Activated CD8-positive, alpha-beta memory T cell treated with anti-CD3 and anti-CD28 coated beads, Interleukin-2, amount 10 ng/mL, durations not matched to agents 7 days and 5 days (primary cell): ENCODE data around the gene DNAAF1. TPM values are rescaled to one million over a fixed set of nuclear protein-coding genes. Genes with fewer than 3 reads are reported as not detected.
"Not testable (repeated sequence)": the region's sequence is repeated elsewhere in the genome, so short reads cannot be mapped to it uniquely, and the experiment has no call there.

ENCODE experiments used
- ATAC-seq: fragments of 150-1000 bp; cut with Tn5 transposase; one replicate; pipeline ENCODE4 v1.10.0; 2021; ENCODE audit warnings: moderate library complexity
- CTCF ChIA-PET: fragments of 350-600 bp; sonication (Branson Sonifier 250); formaldehyde crosslinking; loops from one replicate; lab custom pipeline; 2021; ENCODE audit warnings: antibody characterized with exemption; lab: Charles Lee
- DNase-seq: peaks from one replicate; pipeline ENCODE4 v3.0.0-alpha.2; 2020
- H3K27ac Mint-ChIP-seq: one replicate; pipeline ENCODE4 v1.8.0; 2021; ENCODE audit warnings: mild to moderate bottlenecking, mixed read lengths
- H3K27me3 Mint-ChIP-seq: one replicate; pipeline ENCODE4 v1.8.0; 2021; ENCODE audit warnings: mixed read lengths
- H3K36me3 Mint-ChIP-seq: one replicate; pipeline ENCODE4 v1.8.0; 2021; ENCODE audit warnings: mild to moderate bottlenecking, mixed read lengths
- H3K4me1 Mint-ChIP-seq: one replicate; pipeline ENCODE4 v1.8.0; 2021; ENCODE audit warnings: mixed read lengths
- H3K4me3 Mint-ChIP-seq: one replicate; pipeline ENCODE4 v1.8.0; 2021; ENCODE audit warnings: mild to moderate bottlenecking, moderate library complexity, mixed read lengths
- H3K9me3 Mint-ChIP-seq: one replicate; pipeline ENCODE4 v1.8.0; 2022; ENCODE audit warnings: low read depth, mixed read lengths
- total RNA-seq, 2 experiments: library from RNA; stranded (reverse); gene quantifications; one replicate each; pipeline ENCODE4 v1.2.3, GENCODE V29; 2021

The DNAAF1 gene
- total RNA-seq, 2 experiments from 2014 or later, result not detected

- DNase-seq, H3K36me3 Mint-ChIP-seq, ATAC-seq, H3K27me3 Mint-ChIP-seq, H3K27ac Mint-ChIP-seq, H3K4me3 Mint-ChIP-seq, H3K9me3 Mint-ChIP-seq: not testable (repeated sequence)
- peaks cover 19% of the 10 kb centered on the region for H3K4me1 Mint-ChIP-seq
- CTCF ChIA-PET, result interaction anchor here (1.9 to 2.2 kb wide), 2 partner anchors 12 to 75 kb away, joined by 7 read pairs; partner anchors contain the start of gene TAF1C
Observed at GRCh38 chr16:84111949-84112348, 33.2 kb upstream of the DNAAF1 start.

- peak; percentile 72 for DNase-seq
- peak; percentile 56 for ATAC-seq
- no peaks in the 10 kb centered on the region for H3K27me3 Mint-ChIP-seq
Observed at GRCh38 chr16:84115919-84116719, 29.0 kb upstream of the DNAAF1 start.

GRCh38 chr16:84116720-84117493, 28.2 kb upstream of the DNAAF1 start, which contains the start of gene MBTPS1:
MBTPS1 (minus strand) TSS chr16:84116942; CDS start chr16:84101783, 15,159 bp downstream.
- Mint-ChIP-seq H3K27me3 (no peaks in the 10 kb centered on the region), H3K27ac (peak within 1 kb of the TSS; percentile 93), H3K4me1 (peaks cover 23% of the 10 kb centered on the region), H3K4me3 (peak within 1 kb of the TSS; percentile 88), H3K9me3 (no peaks in the 10 kb centered on the region), H3K36me3 (peaks cover 3% of the 10 kb centered on the region)
- ATAC-seq, result peak; percentile 94
- DNase-seq, result peak; percentile 98
- CTCF ChIA-PET, result interaction anchor here (0.8 to 6.5 kb wide), 19 partner anchors 10 to 160 kb away, joined by 3 to 40 read pairs (median 4); partner anchors contain the start of genes DNAAF1, HSDL1 and TAF1C

More at GRCh38 chr16:84115919-84116719, 29.0 kb upstream of the DNAAF1 start:
- H3K4me3 Mint-ChIP-seq, result peak overlapping the region; percentile 88
- H3K36me3 Mint-ChIP-seq, result peaks cover 3% of the 10 kb centered on the region
- CTCF ChIA-PET, result interaction anchor here (0.9 to 6.5 kb wide), 18 partner anchors 10 to 159 kb away, joined by 3 to 40 read pairs (median 4); partner anchors contain the start of genes DNAAF1, HSDL1 and TAF1C
- H3K27ac Mint-ChIP-seq, result peak overlapping the region; percentile 89
- peaks cover 23% of the 10 kb centered on the region for H3K4me1 Mint-ChIP-seq
- no peaks in the 10 kb centered on the region for H3K9me3 Mint-ChIP-seq

GRCh38 chr16:84117494-84117843, 27.6 kb upstream of the DNAAF1 start:
- Mint-ChIP-seq H3K36me3 (peaks cover 3% of the 10 kb centered on the region), H3K4me1 (peaks cover 23% of the 10 kb centered on the region), H3K4me3 (peak overlapping the region; percentile 88), H3K9me3 (no peaks in the 10 kb centered on the region), H3K27me3 (no peaks in the 10 kb centered on the region), H3K27ac (peak overlapping the region; percentile 93)
- ATAC-seq (no peak), DNase-seq (no peak)
- CTCF ChIA-PET, result interaction anchor here (0.8 to 6.5 kb wide), 13 partner anchors 9 to 505 kb away, joined by 3 to 40 read pairs (median 5); partner anchors contain the start of genes DNAAF1, HSDL1 and TAF1C

GRCh38 chr16:84118315-84118714, 26.8 kb upstream of the DNAAF1 start:
- Mint-ChIP-seq H3K27ac (peak overlapping the region; percentile 56), H3K4me3 (peak overlapping the region; percentile 11), H3K4me1 (peaks cover 21% of the 10 kb centered on the region)
- H3K27me3 Mint-ChIP-seq, ATAC-seq, H3K9me3 Mint-ChIP-seq, DNase-seq, H3K36me3 Mint-ChIP-seq: not testable (repeated sequence)
- CTCF ChIA-PET, result interaction anchor here (0.6 to 6.5 kb wide), 6 partner anchors 17 to 504 kb away, joined by 3 to 40 read pairs (median 14); partner anchors contain the start of gene TAF1C

- H3K4me3 Mint-ChIP-seq, result no peak overlapping the region
Observed at GRCh38 chr16:84119368-84119767, 25.7 kb upstream of the DNAAF1 start.

GRCh38 chr16:84120023-84120422, 25.1 kb upstream of the DNAAF1 start:
- Mint-ChIP-seq H3K4me3 (no peak overlapping the region), H3K36me3 (no peaks in the 10 kb centered on the region), H3K27me3 (no peaks in the 10 kb centered on the region), H3K9me3 (no peaks in the 10 kb centered on the region), H3K4me1 (peaks cover 18% of the 10 kb centered on the region), H3K27ac (no peak overlapping the region)
- CTCF ChIA-PET, result interaction anchor here (6.5 kb wide), 1 partner anchor 34 kb away, joined by 40 read pairs; no protein-coding TSS in a partner anchor
- ATAC-seq (no peak), DNase-seq (no peak)

More at GRCh38 chr16:84119368-84119767, 25.7 kb upstream of the DNAAF1 start:
- no peaks in the 10 kb centered on the region for H3K9me3 Mint-ChIP-seq
- H3K27me3 Mint-ChIP-seq, result no peaks in the 10 kb centered on the region
- no peak for DNase-seq
- no peak overlapping the region for H3K27ac Mint-ChIP-seq
- ATAC-seq, result no peak
- H3K36me3 Mint-ChIP-seq, result no peaks in the 10 kb centered on the region
- peaks cover 18% of the 10 kb centered on the region for H3K4me1 Mint-ChIP-seq
- CTCF ChIA-PET, result interaction anchor here (0.6 to 6.5 kb wide), 2 partner anchors 33 to 965 kb away, joined by 3 to 40 read pairs; no protein-coding TSS in a partner anchor

GRCh38 chr16:84121007-84121406, 24.1 kb upstream of the DNAAF1 start:
- ATAC-seq (no peak), DNase-seq (no peak)
- H3K4me3 Mint-ChIP-seq, result no peak overlapping the region
- H3K27me3 Mint-ChIP-seq, result no peaks in the 10 kb centered on the region
- CTCF ChIA-PET, result no interaction called here
- H3K9me3 Mint-ChIP-seq, result no peaks in the 10 kb centered on the region
- no peaks in the 10 kb centered on the region for H3K36me3 Mint-ChIP-seq
- H3K4me1 Mint-ChIP-seq, result peaks cover 10% of the 10 kb centered on the region
- no peak overlapping the region for H3K27ac Mint-ChIP-seq

- no peaks in the 10 kb centered on the region for H3K4me1 Mint-ChIP-seq
- DNase-seq (no peak), ATAC-seq (no peak)
- no peaks in the 10 kb centered on the region for H3K27me3 Mint-ChIP-seq
- H3K27ac Mint-ChIP-seq, result no peak overlapping the region
- H3K36me3 Mint-ChIP-seq, result peaks cover 3% of the 10 kb centered on the region
- H3K4me3 Mint-ChIP-seq, result no peak overlapping the region
- no peaks in the 10 kb centered on the region for H3K9me3 Mint-ChIP-seq
- CTCF ChIA-PET, result no interaction called here
Observed at GRCh38 chr16:84124257-84125073, 20.6 kb upstream of the DNAAF1 start.

- H3K27me3 Mint-ChIP-seq, result no peaks in the 10 kb centered on the region
- no peaks in the 10 kb centered on the region for H3K4me1 Mint-ChIP-seq
- H3K4me3 Mint-ChIP-seq, result no peak overlapping the region
- CTCF ChIA-PET, result interaction anchor here (1.2 to 2.1 kb wide), 4 partner anchors 15 to 68 kb away, joined by 4 to 5 read pairs (median 4); partner anchors contain the start of gene MBTPS1
- peaks cover 3% of the 10 kb centered on the region for H3K36me3 Mint-ChIP-seq
- ATAC-seq, result no peak
- H3K27ac Mint-ChIP-seq, result no peak overlapping the region
- no peak for DNase-seq
- H3K9me3 Mint-ChIP-seq, result no peaks in the 10 kb centered on the region
Observed at GRCh38 chr16:84131117-84131516, 14.0 kb upstream of the DNAAF1 start.

GRCh38 chr16:84132527-84133285, 12.4 kb upstream of the DNAAF1 start:
- CTCF ChIA-PET, result interaction anchor here (0.6 to 2.3 kb wide), 5 partner anchors 9 to 115 kb away, joined by 3 to 6 read pairs (median 3); partner anchors contain the start of genes HSDL1 and TAF1C
- Mint-ChIP-seq H3K27me3 (no peaks in the 10 kb centered on the region), H3K4me1 (no peaks in the 10 kb centered on the region), H3K4me3 (no peak overlapping the region), H3K9me3 (no peaks in the 10 kb centered on the region), H3K27ac (no peak overlapping the region), H3K36me3 (no peaks in the 10 kb centered on the region)
- DNase-seq, result no peak
- no peak for ATAC-seq
